Measurements from ENCODE around the gene METTL26.
"Not testable (repeated sequence)": the region's sequence is repeated elsewhere in the genome, so short reads cannot be mapped to it uniquely, and the experiment has no call there.

Gene METTL26

DNA sequence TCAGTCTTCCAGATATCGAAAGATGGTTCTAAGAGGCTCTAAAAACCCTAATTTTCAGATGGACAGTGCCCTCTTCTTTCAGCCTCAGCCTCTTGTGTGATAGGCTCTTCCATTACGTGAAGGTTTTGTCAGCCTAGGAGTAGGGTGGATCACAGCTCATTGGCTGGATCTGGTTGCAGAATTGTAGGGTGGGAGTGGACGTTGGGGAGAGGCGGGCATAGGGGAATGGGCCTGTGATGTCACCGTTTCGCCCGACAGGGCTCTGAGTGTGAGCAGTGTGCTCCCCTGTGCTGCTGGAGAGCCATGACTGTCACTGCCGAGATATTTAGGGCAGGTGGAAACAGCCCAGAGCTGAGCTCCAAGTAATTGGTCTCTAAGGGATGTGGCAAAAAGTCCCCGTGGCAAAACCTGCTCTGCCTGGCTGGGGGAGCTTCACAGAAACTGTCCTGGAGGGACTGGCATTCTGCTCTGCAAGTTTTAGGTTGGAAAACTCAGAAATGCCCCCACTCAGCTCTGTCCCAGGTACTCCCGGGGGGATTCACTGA lies 11.5 kb downstream of the METTL26 start:
- DNase-seq = no peak

- DNase-seq = no peak
Measured at GRCh38 chr16:622920-623280, 13.2 kb downstream of the METTL26 start.

GRCh38 chr16:621526-622105 lies 14.5 kb downstream of the METTL26 start:
- DNase-seq = no peak

GRCh38 chr16:620700-621525 lies 15.2 kb downstream of the METTL26 start:
- no peak for DNase-seq

DNA sequence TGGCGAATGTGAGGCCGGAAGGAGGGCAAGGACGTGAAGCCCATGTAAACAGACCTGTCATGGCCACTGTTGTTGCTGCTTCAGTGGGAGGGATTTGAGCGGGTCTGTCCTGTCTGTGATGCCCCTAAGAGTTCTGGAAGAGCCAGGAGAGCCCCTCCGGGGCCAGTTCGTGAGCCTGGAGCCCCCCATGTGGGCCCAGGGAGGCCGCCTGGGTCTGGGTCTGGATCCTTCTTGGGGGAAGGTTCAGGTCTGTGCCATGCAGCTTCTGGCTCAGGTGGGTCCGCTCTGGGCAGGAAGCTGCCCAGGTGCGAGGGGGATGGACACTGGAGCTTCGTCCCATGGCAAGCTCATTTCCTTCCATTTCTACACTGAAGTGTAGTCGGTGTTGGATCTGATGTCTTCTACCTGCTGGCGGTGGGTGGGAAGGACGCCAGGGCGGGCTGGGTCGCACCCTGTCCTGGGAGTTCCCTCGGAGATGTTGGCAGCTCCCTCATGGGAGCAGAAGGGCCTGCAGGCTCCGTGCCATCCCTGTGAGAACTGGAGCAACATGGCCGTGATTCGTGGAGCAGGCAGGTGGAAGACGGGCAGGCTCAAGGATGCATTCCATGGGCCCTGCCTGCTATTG lies 16.5 kb downstream of the METTL26 start:
- no peak for DNase-seq

- no peak for DNase-seq
Measured at GRCh38 chr16:617855-618254, 18.2 kb downstream of the METTL26 start.

DNA sequence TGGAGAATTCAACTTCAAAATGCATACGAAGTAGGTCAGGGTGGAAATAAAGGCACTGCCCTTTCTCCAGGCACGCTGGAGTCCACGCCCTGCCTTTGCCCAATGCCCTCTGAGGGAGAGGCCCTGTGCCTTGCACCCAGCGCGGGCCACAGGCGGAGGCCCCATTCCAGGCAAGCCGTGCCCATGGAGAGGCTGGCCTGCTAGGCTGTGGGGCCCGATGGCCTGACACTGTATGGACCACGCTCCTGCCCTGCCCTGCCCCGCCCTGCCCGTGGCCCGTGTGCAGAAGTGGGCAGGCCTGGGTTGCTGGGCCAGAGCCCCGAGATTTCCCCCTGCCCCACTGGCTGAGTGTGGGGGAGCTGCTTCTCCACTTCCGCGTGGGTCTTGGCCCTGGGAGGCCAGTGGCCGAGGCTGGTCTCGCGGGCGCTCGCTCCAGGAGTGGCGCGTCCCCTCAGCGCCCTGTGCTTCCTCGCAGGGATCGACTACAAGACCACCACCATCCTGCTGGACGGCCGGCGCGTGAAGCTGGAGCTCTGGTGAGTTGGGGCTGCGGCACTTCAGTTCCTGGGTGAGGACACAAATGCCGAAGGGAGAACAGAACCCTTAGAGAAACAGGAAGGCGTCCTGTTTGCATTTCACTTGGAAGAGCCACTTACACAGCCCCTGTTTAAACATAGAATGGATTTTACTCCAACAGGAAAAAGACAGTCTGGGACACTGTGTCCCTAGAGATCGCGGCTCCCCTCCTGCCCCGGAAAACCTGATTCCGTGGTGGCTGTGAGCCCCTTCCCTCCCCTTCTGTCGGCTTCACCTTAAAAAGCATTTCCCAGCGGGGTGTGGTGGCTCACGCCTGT lies 19.1 kb downstream of the METTL26 start:
- no peak for DNase-seq

- no peak for DNase-seq
Measured at GRCh38 chr16:615122-615521, 21.0 kb downstream of the METTL26 start.

DNA sequence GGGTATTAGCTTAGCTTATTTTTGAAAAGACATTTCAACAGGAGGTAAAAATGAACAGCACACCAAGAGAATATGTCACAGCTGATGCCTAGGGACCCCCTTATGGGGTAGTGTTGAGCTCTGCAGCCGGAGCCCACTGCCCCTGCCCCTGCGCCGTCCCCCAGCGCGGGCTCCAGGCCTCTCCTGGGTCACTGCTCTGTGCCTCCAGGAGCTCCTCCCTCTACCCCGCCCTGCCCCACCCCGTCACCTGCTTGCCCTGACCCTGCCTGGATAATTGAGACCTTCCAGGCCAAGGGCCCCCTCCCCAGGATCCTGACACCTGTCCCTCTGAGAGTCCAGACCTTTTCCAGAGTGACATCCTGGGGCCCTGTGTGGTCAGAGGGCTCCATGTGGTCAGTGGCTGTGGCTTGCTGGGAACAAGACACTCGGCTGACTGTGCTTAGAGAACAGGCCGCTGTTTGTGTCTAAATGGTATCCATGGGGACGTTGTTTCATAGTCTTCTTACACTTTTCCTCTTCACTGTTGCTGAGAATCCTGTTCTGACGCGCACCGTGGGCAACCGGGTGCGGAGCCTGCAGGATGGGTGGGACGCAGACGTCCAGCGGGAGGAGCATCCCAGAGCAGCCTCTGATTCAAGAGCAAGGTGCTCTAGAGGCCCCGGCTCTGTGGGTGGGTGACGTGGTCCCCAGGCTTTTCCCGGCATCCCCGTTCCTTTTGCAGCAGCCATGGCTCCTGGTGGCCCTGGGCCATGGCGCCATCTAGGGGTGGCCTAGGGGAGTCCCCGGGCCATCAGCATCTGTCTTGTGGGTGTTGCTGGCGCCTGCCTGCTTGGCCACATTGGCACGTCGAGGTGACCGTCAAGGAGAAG lies 25.4 kb downstream of the METTL26 start:
- DNase-seq = no peak

DNA sequence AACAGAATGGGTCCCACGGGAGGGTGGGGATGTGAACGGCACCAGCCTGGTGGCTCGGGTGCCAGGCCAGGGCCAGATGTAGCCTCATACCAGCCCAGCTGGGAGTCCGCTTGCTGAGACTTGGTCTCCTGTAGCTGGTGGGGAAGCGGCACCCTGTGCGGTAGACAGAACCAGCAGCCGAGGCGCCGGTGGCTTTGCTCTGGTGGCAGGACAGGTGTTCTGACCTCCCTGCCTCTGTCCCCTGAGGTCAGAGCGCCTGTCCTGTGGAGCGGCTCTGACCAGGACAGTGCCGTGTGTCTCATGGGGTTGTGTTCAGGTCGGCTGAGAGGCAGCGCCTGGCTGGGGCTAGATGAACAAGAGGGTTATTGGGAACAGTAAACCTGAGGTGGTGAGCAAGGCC lies 26.1 kb downstream of the METTL26 start:
- no peak for DNase-seq

DNA sequence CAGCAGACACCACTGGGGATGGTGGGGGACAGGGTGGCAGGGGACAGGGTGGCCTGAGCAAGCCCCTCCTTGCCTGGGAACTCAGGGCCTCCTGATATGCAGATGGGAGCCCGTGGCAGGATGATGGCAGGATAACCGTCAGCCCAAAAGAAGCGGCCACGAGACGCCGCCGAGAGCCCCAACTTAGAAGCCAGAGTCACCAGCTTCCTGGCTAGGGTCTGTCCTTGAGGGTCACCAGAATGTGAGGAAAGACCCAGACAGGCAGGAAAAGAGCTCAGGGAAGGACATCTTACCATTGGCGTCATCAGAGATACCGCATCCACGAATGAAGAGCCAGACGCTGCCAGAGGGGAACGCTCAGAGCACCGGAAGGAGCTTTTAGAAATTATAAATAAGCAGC lies 26.8 kb downstream of the METTL26 start:
- DNase-seq = no peak

DNA sequence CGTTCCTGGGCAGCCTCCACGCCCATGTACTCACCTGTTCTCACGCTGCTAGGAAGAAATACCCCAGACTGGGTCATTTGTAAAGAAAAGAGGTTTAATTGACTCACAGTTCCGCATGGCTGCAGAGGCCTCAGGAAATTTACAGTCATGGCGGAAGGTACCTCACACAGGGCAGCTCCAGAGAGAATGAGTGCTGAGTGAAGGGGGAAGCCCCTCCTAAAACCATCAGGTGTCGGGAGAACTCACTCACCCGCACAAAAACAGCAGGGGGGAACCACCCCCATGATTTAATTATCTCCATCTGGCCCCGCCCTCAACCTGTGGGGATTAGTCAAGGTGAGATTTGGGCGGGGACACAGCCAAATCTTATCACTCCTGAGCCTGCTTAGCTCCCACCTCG lies 28.1 kb downstream of the METTL26 start:
- DNase-seq = no peak

DNA sequence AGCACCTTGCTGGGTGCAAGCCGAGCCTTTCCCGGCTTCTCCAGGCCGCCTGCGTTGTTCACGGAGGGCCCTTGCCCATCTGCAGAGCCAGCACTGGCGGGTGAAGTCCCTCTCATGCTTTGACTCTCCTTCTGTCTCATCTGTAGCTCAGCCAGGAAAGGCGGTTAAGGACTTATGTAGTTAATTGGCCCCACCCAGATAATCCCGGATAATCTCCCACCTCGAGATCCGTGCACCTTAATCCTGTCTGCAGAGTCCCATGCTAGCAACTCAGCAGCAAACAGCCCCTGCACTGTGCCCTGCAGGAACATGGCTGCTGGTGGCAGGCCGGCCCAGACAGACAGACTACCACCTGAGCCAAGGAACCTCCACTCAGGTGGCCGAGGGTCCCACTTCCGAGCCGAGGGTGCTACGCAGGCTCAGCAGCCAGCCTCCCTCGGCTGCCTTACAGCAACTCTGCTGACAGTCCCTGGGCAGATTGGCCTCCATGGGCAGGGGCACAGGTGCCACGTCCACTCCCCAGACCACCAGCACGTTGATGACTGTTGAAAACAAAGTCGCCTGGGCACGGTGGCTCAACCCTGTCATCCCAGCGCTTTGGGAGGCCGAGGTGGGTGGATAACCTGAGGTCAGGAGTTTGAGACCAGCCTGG lies 29.3 kb downstream of the METTL26 start:
- DNase-seq = no peak

- no peak for DNase-seq
Measured at GRCh38 chr16:603933-604332, 32.2 kb downstream of the METTL26 start.

GRCh38 chr16:600781-601180 lies 35.3 kb downstream of the METTL26 start:
- no peak for DNase-seq

DNA sequence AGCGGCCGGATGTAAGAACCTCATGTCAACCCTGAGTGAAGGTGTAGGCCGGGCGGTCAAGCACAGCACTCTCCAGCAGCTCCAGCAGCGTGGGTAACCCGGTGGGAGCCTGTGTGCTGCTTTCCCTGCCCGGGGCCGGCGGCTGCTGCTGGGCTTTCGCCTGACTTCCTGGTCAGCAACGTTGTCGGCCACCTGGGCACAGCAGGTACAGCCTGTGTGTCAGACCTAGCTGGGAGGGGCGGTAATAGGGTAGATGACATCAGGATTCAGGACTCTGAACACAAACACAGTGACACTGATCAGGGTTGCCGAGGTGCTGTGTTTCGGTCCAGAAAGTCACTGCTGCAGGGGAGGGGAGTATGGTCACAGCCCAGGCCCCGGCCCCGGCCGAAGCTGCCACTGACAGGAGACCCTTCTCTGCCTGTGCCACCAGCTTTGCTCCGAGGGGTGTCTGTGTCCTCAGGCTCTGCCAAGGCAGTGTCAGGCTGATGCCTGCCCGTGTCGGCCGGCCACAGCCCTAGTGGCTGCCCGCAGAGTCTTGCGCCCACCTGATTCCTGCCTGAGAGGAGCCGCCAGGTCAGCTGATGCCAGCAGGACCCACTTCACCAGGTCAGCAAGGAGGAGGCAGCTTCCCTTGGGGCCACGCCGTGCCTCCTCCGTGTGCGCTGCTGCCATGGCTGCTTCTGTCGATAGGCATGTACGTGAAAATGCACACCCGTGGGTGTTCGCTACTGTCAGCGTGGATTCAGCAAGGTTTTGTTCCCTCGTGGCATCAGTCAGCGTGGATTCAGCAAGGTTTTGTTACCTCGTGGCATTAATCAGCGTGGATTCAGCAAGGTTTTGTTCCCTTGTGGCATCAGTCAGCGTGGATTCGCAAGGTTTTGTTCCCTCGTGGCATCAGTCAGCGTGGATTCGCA lies 37.0 kb downstream of the METTL26 start:
- no peak for DNase-seq

- not testable (repeated sequence) for DNase-seq
Measured at GRCh38 chr16:597655-598054, 38.5 kb downstream of the METTL26 start.

GRCh38 chr16:596736-597060 lies 39.4 kb downstream of the METTL26 start:
- no peak for DNase-seq

DNA sequence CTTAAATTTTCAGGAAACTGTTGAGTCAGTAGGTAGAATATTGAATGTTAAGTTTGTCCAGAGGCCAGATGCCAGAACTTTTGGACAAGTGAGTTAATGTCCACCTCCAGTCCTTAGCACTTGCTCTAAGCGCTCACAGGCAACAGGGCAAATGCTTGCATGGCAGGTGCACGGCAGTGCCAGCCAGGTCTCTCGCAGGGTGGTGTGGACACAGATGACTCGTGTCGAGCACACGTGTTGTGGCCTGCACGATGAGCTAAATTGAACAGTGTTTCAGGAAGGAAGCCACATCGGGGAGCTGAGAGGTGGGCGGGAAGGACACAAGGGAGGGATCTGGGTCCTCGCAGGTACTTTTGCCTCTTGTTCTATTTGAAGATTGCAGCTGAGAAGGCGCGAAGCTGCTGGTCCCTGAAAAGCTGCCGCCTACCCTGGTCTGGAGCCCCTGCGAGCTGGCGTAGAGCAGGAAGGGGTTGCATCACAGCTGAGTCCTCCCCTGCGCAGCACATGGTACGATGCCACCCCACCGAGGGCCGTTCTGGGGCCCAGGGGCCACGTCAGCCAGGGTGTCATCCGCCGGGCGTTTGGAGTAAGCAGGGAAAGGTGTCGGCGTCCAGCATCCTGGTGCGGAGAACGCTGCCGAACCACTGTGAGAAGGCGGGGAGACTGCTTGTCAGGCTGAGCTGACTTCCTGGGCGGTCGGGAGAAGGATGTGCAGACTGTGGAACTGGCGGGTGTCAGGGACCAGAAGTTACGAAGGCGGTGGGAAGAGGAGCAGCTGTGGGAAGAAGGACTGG lies 40.0 kb downstream of the METTL26 start:
- DNase-seq = no peak

GRCh38 chr16:595094-595528 lies 41.0 kb downstream of the METTL26 start:
- no peak for DNase-seq
